22Rv1 (cell line): ENCODE data around the gene HSP90AA1.
"Not testable (repeated sequence)": the region's sequence is repeated elsewhere in the genome, so short reads cannot be mapped to it uniquely, and the experiment has no call there.

Experiments
- H3K27ac ChIP-seq: fragments of 450-650 bp; 2 replicates; pipeline ENCODE4 v1.5.1; 2017
- CTCF ChIP-seq: fragments of 450-650 bp; IDR thresholded peaks from 2 replicates; pipeline ENCODE4 v1.5.1; 2017; ENCODE audit warnings: mild to moderate bottlenecking
- ZFX ChIP-seq: fragments of 450-650 bp; IDR thresholded peaks from 2 replicates; pipeline ENCODE4 v1.6.1; 2017; ENCODE audit warnings: antibody characterized with exemption, borderline replicate concordance

Gene HSP90AA1

GRCh38 chr14:102075155-102075554, 11.7 kb downstream of the HSP90AA1 start:
- TF ChIP-seq ZFX, result no peak
- TF ChIP-seq CTCF, result no peak
- H3K27ac ChIP-seq, result no peak overlapping the region

- H3K27ac ChIP-seq, result no peak overlapping the region
- TF ChIP-seq CTCF (no peak), ZFX (no peak)
These were observed 12.4 kb downstream of the HSP90AA1 start for GRCh38 chr14:102074415-102074964.

GRCh38 chr14:102071283-102071998, 15.4 kb downstream of the HSP90AA1 start:
- TF ChIP-seq ZFX (no peak), CTCF (no peak)
- no peak overlapping the region for H3K27ac ChIP-seq

- no peak for TF ChIP-seq ZFX
- TF ChIP-seq CTCF, result no peak
- no peak overlapping the region for H3K27ac ChIP-seq
These were observed 20.8 kb downstream of the HSP90AA1 start for GRCh38 chr14:102066041-102066451.

GRCh38 chr14:102064590-102064989, 22.3 kb downstream of the HSP90AA1 start:
- H3K27ac ChIP-seq, result not testable (repeated sequence)

- H3K27ac ChIP-seq, result no peak overlapping the region
- no peak for TF ChIP-seq ZFX
- TF ChIP-seq CTCF, result no peak
These were observed 22.9 kb downstream of the HSP90AA1 start for GRCh38 chr14:102063808-102064429.

GRCh38 chr14:102063109-102063807, 23.6 kb downstream of the HSP90AA1 start:
- TF ChIP-seq ZFX (no peak), CTCF (peak; percentile 75)
- no peak overlapping the region for H3K27ac ChIP-seq
